Measurements from ENCODE around the gene CALD1.

CALD1 gene, protein sequence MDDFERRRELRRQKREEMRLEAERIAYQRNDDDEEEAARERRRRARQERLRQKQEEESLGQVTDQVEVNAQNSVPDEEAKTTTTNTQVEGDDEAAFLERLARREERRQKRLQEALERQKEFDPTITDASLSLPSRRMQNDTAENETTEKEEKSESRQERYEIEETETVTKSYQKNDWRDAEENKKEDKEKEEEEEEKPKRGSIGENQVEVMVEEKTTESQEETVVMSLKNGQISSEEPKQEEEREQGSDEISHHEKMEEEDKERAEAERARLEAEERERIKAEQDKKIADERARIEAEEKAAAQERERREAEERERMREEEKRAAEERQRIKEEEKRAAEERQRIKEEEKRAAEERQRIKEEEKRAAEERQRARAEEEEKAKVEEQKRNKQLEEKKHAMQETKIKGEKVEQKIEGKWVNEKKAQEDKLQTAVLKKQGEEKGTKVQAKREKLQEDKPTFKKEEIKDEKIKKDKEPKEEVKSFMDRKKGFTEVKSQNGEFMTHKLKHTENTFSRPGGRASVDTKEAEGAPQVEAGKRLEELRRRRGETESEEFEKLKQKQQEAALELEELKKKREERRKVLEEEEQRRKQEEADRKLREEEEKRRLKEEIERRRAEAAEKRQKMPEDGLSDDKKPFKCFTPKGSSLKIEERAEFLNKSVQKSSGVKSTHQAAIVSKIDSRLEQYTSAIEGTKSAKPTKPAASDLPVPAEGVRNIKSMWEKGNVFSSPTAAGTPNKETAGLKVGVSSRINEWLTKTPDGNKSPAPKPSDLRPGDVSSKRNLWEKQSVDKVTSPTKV

DNA sequence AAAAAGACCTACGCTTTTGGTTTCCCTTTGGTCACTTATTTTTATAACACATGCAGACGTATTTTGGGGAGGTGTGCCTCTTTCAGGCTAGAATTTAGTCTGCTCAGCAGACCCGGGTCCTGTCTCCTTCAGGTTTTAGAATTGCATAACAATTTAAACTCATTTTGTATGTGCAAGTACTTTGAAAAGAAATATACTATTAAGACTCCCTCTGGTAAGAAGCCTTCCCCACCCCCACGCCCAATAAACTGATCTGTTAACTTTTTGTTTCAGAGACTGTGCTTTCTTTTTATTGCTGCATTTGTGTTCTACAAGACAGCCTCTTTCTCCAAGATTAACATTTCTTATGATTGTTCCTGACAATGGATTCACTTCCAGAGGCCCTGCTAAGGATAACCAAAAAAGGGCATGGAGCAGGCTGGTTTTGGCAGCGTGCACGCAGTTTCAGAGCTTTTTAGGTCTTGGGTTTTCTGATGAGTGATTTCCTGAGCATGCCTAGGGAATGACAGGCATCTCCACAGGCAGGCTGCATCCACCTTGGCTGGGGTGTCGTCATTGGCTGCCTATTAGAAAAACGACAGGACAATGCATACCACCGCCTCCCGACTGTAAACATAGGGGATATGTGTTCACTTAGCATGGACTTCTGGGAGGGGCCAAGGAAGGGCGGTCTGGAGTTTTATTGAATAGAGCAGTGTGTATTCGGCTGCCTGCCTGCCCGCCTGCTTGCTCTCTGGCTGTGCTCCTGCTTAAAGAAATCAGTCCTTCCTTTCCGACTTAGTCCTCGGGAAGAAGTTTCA is at the start of gene CALD1:
Gene CALD1 (plus strand): TSS at position 694 of the 800 bp plus-strand sequence. CDS start 88,100 bp downstream, outside the sequence.
- Histone ChIP-seq H3K4me2 (ENCODE audit: low read depth, low read length, poor library complexity, severe bottlenecking) (no peak within 1 kb of the TSS), H4K20me1 (ENCODE audit: low read depth, low read length) (no peaks in the 10 kb centered on the region), H3K27ac (ENCODE audit: low read depth, low read length) (no peak within 1 kb of the TSS), H3K9me2 (replicated peaks; ENCODE audit: insufficient read depth, low read length) (no peaks in the 10 kb centered on the region), H3K79me2 (ENCODE audit: insufficient read depth, low read length) (no peaks in the 10 kb centered on the region), H3F3A (ENCODE audit: insufficient read depth) (no peaks in the 10 kb centered on the region), H3K9me3 (ENCODE audit: insufficient read depth, low read length) (no peaks in the 10 kb centered on the region), H2AFZ (ENCODE audit: low read depth, low read length, severe bottlenecking) (no peak within 1 kb of the TSS), H3K4me3 (ENCODE audit: insufficient read depth, low read length, poor library complexity, severe bottlenecking) (no peak within 1 kb of the TSS), H3K36me3 (ENCODE audit: low read length) (no peaks in the 10 kb centered on the region), H3K27me3 (ENCODE audit: low read length) (no peaks in the 10 kb centered on the region), H3K9ac (ENCODE audit: low read length) (no peak within 1 kb of the TSS)
- TF ChIP-seq EZH2phosphoT487 (conservative IDR thresholded peaks at IDR 0.05; ENCODE audit: low read length) = no peak
- TF ChIP-seq, protein P1, sequence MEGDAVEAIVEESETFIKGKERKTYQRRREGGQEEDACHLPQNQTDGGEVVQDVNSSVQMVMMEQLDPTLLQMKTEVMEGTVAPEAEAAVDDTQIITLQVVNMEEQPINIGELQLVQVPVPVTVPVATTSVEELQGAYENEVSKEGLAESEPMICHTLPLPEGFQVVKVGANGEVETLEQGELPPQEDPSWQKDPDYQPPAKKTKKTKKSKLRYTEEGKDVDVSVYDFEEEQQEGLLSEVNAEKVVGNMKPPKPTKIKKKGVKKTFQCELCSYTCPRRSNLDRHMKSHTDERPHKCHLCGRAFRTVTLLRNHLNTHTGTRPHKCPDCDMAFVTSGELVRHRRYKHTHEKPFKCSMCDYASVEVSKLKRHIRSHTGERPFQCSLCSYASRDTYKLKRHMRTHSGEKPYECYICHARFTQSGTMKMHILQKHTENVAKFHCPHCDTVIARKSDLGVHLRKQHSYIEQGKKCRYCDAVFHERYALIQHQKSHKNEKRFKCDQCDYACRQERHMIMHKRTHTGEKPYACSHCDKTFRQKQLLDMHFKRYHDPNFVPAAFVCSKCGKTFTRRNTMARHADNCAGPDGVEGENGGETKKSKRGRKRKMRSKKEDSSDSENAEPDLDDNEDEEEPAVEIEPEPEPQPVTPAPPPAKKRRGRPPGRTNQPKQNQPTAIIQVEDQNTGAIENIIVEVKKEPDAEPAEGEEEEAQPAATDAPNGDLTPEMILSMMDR (IDR thresholded peaks at IDR 0.05; ENCODE audit: insufficient read depth, low read length, poor library complexity, severe bottlenecking) = no peak

DNA sequence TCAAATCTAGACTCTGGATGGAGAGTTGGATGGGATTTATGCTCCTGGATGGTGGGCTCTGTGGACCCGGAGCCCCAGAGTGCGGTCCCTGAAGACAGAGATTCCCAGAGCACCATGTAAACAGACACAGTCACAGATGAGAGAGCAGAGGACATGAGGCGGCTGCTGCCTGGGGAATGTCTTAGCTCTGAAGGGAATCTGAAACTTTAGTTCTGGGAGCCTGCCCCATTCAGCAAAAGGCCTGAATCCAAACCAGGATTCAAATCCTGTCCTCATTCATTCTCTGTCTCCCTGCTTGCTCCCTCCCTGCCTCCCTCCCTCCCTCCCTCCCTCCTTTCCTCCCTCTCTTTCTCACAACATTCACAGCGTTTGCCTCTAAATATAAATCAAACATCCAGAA is 49.5 kb upstream of the CALD1 start:
- Histone ChIP-seq H3K4me2 (ENCODE audit: low read depth, low read length, poor library complexity, severe bottlenecking) (no peak overlapping the region), H3K36me3 (ENCODE audit: low read length) (no peaks in the 10 kb centered on the region), H3F3A (ENCODE audit: insufficient read depth) (no peaks in the 10 kb centered on the region), H2AFZ (ENCODE audit: low read depth, low read length, severe bottlenecking) (no peak overlapping the region), H3K9ac (ENCODE audit: low read length) (no peak overlapping the region), H3K27me3 (ENCODE audit: low read length) (no peaks in the 10 kb centered on the region), H3K79me2 (ENCODE audit: insufficient read depth, low read length) (no peaks in the 10 kb centered on the region), H4K20me1 (ENCODE audit: low read depth, low read length) (no peaks in the 10 kb centered on the region), H3K4me3 (ENCODE audit: insufficient read depth, low read length, poor library complexity, severe bottlenecking) (no peak overlapping the region), H3K9me2 (replicated peaks; ENCODE audit: insufficient read depth, low read length) (no peaks in the 10 kb centered on the region), H3K9me3 (ENCODE audit: insufficient read depth, low read length) (no peaks in the 10 kb centered on the region), H3K27ac (ENCODE audit: low read depth, low read length) (no peak overlapping the region)
- TF ChIP-seq, protein P1 (IDR thresholded peaks at IDR 0.05; ENCODE audit: insufficient read depth, low read length, poor library complexity, severe bottlenecking) = no peak
- TF ChIP-seq EZH2phosphoT487 (conservative IDR thresholded peaks at IDR 0.05; ENCODE audit: low read length) = no peak

DNA sequence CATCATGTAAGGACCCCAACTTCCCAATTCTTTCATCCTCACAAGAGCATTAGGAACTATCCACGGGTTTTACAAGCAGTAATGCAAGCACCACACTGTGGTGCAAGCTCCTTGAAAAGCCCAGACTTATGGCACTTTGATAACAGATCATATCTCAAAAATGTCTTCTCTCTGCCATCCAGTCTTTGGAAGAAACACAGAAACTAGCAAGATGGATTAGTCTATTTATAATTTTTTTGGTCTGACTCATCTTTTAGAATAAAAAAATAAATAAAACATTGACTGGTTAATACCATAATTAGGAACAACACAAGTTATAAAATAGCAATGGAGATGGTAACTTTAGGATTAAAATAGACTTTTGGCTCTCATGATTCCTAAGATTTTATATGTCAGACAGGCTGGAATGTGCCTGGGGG is 49.0 kb upstream of the CALD1 start:
- Histone ChIP-seq H3K9me2 (replicated peaks; ENCODE audit: insufficient read depth, low read length) (no peaks in the 10 kb centered on the region), H4K20me1 (ENCODE audit: low read depth, low read length) (no peaks in the 10 kb centered on the region), H3K27ac (ENCODE audit: low read depth, low read length) (no peak overlapping the region), H2AFZ (ENCODE audit: low read depth, low read length, severe bottlenecking) (no peak overlapping the region), H3K27me3 (ENCODE audit: low read length) (no peaks in the 10 kb centered on the region), H3K36me3 (ENCODE audit: low read length) (no peaks in the 10 kb centered on the region), H3K4me2 (ENCODE audit: low read depth, low read length, poor library complexity, severe bottlenecking) (no peak overlapping the region), H3K79me2 (ENCODE audit: insufficient read depth, low read length) (no peaks in the 10 kb centered on the region), H3K4me3 (ENCODE audit: insufficient read depth, low read length, poor library complexity, severe bottlenecking) (no peak overlapping the region), H3F3A (ENCODE audit: insufficient read depth) (no peaks in the 10 kb centered on the region), H3K9ac (ENCODE audit: low read length) (no peak overlapping the region), H3K9me3 (ENCODE audit: insufficient read depth, low read length) (no peaks in the 10 kb centered on the region)
- TF ChIP-seq EZH2phosphoT487 (conservative IDR thresholded peaks at IDR 0.05; ENCODE audit: low read length) = no peak
- TF ChIP-seq, protein P1 (IDR thresholded peaks at IDR 0.05; ENCODE audit: insufficient read depth, low read length, poor library complexity, severe bottlenecking) = no peak

Measured in SU-DHL-6 (cell line).